ENCODE results near the gene ANKRD34A. TPM values are rescaled to one million over a fixed set of nuclear protein-coding genes. Genes with fewer than 3 reads are reported as not detected.

The ANKRD34A gene
- polyA plus RNA-seq, 1 donor from 2014 or later = 1.7 TPM

DNA sequence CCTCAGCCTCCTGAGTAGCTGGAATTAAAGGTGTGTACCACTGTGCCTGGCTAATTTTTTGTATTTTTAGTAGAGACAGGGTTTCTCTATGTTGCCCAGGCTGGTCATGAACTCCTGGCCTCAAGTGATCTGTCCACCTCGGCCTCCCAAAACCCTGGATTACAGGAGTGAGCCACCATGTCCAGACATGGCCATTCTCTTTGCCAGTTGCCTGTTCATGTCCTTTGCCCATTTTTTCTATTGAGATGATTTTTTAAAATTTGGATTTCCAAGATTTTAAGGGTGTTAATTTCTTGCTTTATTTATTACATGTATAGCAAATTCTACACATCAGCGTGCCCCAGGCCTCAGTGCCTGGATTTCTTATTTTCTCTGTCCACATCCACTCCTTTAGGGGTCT is 2.9 kb upstream of the ANKRD34A start:
- Histone ChIP-seq H2AFZ (ENCODE audit: low read depth, low read length) (no peak overlapping the region), H3K9me3 (ENCODE audit: low read length) (no peaks in the 10 kb centered on the region), H3K9me2 (ENCODE audit: insufficient read depth, low read length) (no peaks in the 10 kb centered on the region), H3K27me3 (ENCODE audit: insufficient read depth, low read depth, low read length) (peaks cover under 1% of the 10 kb centered on the region), H3K79me2 (replicated peaks; ENCODE audit: insufficient read depth, low read length) (no peaks in the 10 kb centered on the region), H3K4me3 (ENCODE audit: low read length) (no peak overlapping the region), H3K36me3 (ENCODE audit: insufficient read depth, low read length) (no peaks in the 10 kb centered on the region), H3K9ac (ENCODE audit: low read length) (no peak overlapping the region), H3K4me2 (ENCODE audit: low read length) (no peak overlapping the region), H3F3A (ENCODE audit: insufficient read depth, low read length, poor library complexity, severe bottlenecking) (peaks cover 7% of the 10 kb centered on the region), H3K27ac (ENCODE audit: low read length) (no peak overlapping the region), H4K20me1 (ENCODE audit: insufficient read depth) (no peaks in the 10 kb centered on the region)
- no peak for TF ChIP-seq TAF1 (IDR thresholded peaks at IDR 0.05; ENCODE audit: low read depth)
- TF ChIP-seq, protein P1, sequence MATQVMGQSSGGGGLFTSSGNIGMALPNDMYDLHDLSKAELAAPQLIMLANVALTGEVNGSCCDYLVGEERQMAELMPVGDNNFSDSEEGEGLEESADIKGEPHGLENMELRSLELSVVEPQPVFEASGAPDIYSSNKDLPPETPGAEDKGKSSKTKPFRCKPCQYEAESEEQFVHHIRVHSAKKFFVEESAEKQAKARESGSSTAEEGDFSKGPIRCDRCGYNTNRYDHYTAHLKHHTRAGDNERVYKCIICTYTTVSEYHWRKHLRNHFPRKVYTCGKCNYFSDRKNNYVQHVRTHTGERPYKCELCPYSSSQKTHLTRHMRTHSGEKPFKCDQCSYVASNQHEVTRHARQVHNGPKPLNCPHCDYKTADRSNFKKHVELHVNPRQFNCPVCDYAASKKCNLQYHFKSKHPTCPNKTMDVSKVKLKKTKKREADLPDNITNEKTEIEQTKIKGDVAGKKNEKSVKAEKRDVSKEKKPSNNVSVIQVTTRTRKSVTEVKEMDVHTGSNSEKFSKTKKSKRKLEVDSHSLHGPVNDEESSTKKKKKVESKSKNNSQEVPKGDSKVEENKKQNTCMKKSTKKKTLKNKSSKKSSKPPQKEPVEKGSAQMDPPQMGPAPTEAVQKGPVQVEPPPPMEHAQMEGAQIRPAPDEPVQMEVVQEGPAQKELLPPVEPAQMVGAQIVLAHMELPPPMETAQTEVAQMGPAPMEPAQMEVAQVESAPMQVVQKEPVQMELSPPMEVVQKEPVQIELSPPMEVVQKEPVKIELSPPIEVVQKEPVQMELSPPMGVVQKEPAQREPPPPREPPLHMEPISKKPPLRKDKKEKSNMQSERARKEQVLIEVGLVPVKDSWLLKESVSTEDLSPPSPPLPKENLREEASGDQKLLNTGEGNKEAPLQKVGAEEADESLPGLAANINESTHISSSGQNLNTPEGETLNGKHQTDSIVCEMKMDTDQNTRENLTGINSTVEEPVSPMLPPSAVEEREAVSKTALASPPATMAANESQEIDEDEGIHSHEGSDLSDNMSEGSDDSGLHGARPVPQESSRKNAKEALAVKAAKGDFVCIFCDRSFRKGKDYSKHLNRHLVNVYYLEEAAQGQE (IDR thresholded peaks at IDR 0.05; ENCODE audit: borderline replicate concordance) = no peak
- TF ChIP-seq SMC3 (conservative IDR thresholded peaks at IDR 0.05; ENCODE audit: poor library complexity) = no peak
- TF ChIP-seq, protein P2, sequence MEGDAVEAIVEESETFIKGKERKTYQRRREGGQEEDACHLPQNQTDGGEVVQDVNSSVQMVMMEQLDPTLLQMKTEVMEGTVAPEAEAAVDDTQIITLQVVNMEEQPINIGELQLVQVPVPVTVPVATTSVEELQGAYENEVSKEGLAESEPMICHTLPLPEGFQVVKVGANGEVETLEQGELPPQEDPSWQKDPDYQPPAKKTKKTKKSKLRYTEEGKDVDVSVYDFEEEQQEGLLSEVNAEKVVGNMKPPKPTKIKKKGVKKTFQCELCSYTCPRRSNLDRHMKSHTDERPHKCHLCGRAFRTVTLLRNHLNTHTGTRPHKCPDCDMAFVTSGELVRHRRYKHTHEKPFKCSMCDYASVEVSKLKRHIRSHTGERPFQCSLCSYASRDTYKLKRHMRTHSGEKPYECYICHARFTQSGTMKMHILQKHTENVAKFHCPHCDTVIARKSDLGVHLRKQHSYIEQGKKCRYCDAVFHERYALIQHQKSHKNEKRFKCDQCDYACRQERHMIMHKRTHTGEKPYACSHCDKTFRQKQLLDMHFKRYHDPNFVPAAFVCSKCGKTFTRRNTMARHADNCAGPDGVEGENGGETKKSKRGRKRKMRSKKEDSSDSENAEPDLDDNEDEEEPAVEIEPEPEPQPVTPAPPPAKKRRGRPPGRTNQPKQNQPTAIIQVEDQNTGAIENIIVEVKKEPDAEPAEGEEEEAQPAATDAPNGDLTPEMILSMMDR (IDR thresholded peaks at IDR 0.05; ENCODE audit: poor library complexity, severe bottlenecking) = no peak
- TF ChIP-seq RAD21 (conservative IDR thresholded peaks at IDR 0.05) = no peak
- no peak for TF ChIP-seq MXI1 (conservative IDR thresholded peaks at IDR 0.05; ENCODE audit: poor library complexity, severe bottlenecking)
- no peak for TF ChIP-seq EP300 (conservative IDR thresholded peaks at IDR 0.05; ENCODE audit: poor library complexity, severe bottlenecking)
- TF ChIP-seq POLR2AphosphoS5 (IDR thresholded peaks at IDR 0.05) = no peak
- no peak for TF ChIP-seq EZH2 (IDR thresholded peaks at IDR 0.05; ENCODE audit: borderline replicate concordance, insufficient read depth, low read length, poor library complexity, severe bottlenecking)

DNA sequence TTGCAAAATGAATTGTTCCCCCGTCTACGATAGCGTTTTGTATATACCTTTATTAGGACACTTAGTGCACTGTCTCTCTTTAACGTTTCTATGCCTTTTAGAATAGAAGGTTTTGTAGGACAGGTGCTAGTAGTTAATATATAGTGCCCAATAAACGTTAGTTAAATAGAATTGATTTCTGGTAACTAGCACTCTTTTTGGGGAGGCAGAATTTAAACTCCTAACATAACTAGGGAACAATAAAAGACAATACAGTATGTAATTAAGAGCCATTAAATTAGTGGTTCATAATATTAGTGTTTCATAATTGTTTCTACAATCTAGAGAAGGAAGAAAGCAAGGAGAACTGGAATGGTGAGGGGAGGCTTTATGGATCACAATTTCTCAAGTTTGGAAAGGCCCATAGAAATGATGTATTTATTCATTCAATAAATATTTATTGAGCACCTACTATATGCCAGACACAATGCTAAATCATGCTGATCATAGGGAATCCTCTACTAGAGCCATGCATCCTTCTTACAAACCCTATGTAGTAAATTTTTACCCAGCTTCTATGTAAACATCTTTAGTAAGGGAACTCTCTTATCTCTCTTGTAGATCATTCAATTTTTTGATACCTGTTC is 857 bp upstream of the ANKRD34A start:
- no peaks in the 10 kb centered on the region for H4K20me1 ChIP-seq (ENCODE audit: insufficient read depth)
- H3K27me3 ChIP-seq (ENCODE audit: insufficient read depth, low read depth, low read length) = peaks cover 20% of the 10 kb centered on the region
- TF ChIP-seq POLR2AphosphoS5 (IDR thresholded peaks at IDR 0.05) (no peak), RAD21 (conservative IDR thresholded peaks at IDR 0.05) (no peak), EP300 (conservative IDR thresholded peaks at IDR 0.05; ENCODE audit: poor library complexity, severe bottlenecking) (no peak), EZH2 (IDR thresholded peaks at IDR 0.05; ENCODE audit: borderline replicate concordance, insufficient read depth, low read length, poor library complexity, severe bottlenecking) (no peak), SMC3 (conservative IDR thresholded peaks at IDR 0.05; ENCODE audit: poor library complexity) (no peak), MXI1 (conservative IDR thresholded peaks at IDR 0.05; ENCODE audit: poor library complexity, severe bottlenecking) (no peak), TAF1 (IDR thresholded peaks at IDR 0.05; ENCODE audit: low read depth) (no peak)
- TF ChIP-seq, protein P2 (IDR thresholded peaks at IDR 0.05; ENCODE audit: poor library complexity, severe bottlenecking) = no peak
- TF ChIP-seq, protein P1 (IDR thresholded peaks at IDR 0.05; ENCODE audit: borderline replicate concordance) = no peak
- H3K4me3 ChIP-seq (ENCODE audit: low read length) = peak overlapping the region; percentile 68
- H3K9me2 ChIP-seq (ENCODE audit: insufficient read depth, low read length) = no peaks in the 10 kb centered on the region
- peak overlapping the region; percentile 72 for H3K27ac ChIP-seq (ENCODE audit: low read length)
- peak overlapping the region; percentile 68 for H3K9ac ChIP-seq (ENCODE audit: low read length)
- H2AFZ ChIP-seq (ENCODE audit: low read depth, low read length) = peak overlapping the region; percentile 85
- H3K4me2 ChIP-seq (ENCODE audit: low read length) = peak overlapping the region; percentile 71
- H3K36me3 ChIP-seq (ENCODE audit: insufficient read depth, low read length) = no peaks in the 10 kb centered on the region
- H3F3A ChIP-seq (ENCODE audit: insufficient read depth, low read length, poor library complexity, severe bottlenecking) = peaks cover 7% of the 10 kb centered on the region
- H3K9me3 ChIP-seq (ENCODE audit: low read length) = no peaks in the 10 kb centered on the region
- no peaks in the 10 kb centered on the region for H3K79me2 ChIP-seq (replicated peaks; ENCODE audit: insufficient read depth, low read length)

Measured in neural cell (in vitro differentiated cells).